HG02642 (cell line): ENCODE results near the gene R3HDML.
"Not testable (repeated sequence)": the region's sequence is repeated elsewhere in the genome, so short reads cannot be mapped to it uniquely, and the experiment has no call there.

Experiments
- ATAC-seq: cut with Tn5 transposase; IDR thresholded peaks from one replicate; pipeline ENCODE4 v1.9.1; 2021; ENCODE audit warnings: mild to moderate bottlenecking; ENCODE audit not compliant: unreplicated experiment, poor library complexity

The R3HDML gene

DNA sequence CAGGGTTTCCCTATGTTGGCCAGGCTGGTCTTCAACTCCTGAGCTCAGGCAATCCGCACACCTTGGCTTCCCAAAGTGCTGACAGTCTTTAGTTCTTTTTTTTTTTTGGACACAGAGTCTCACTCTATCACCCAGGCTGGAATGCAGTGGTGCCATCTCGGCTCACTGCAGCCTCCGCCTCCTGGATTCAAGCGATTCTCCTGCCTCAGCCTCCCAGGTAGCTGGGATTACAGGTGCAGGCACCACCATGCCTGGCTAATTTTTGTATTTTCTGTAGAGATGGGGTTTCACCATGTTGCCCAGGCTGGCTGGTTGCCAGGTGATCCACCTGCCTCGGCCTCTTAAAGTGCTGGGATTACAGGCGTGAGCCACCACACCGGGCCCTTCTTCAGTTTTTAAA is 9.1 kb upstream of the R3HDML start:
- ATAC-seq, result not testable (repeated sequence)

DNA sequence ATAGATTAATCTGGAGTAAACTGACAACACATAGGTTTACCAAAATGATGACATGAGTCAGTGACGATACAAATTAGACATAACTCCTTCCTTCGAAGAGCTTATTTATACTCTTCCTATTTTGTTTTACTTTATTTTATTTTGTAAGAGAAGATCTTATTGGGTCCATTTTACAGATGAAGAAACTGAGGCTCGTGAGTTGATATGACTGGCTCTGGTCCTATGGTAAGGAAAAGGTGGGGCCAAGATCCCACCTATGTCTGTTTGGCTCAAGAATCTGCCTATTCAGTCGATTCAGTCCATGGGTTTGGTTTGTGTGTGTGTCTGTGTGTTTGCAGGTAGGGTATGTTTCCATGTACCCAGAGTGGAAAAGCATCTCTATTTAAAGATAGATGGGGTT is 8.4 kb upstream of the R3HDML start:
- no peak for ATAC-seq

DNA sequence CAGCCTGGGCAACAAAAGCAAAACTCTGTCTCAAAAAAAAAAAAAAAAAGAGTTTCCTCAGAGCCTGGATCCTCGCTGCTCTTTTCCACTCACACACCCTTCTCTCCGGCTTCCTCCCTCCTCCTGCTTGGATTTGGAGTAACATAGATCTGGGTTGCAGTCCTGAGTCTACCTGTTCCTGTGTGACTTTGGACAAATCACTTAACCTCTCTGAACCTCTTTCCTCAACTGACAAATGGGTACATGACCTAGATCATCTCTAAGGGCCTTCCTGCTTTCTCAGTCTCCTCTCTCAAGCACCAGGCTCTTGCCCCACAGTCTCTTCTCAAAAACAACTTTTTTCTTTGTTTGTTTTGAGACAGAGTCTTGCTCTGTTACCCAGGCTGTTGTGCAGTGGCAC is 5.6 kb upstream of the R3HDML start:
- no peak for ATAC-seq

DNA sequence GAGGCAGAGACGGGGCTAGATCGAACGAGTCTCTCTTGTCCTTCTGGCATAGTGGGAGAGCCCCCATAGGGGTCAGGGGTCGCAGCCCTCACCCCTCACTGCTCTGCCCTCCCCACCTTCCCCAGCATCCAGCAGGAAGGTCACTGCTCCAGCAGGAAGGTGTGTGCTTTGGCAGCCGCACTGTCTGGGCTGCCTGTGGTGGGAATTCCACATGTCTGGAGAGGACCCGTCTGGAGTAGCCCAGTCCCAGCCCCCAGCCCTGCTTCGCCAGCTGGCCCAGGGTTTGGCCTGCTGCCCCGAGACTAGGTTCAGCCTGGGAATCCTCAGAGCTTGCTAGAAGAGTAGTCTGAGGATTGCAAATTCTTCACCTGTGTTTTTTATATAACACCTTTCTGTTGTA is 2.5 kb upstream of the R3HDML start:
- no peak for ATAC-seq

DNA sequence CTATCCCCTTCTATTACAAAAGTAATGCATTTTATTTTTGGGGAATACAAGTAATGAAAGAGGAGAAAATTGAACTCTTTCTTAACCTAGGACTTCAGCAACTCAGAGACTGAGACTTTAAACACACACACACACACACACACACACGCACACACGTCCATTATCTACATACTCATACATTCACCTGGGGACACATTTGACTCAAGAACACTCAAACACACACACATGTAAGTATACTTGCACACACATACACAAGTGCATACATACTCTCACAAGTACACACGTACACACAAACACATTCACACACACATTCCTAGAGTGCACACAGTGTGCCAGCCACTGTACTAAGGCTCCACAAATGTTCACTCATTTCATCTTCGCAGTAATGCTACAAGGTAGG is 2.1 kb upstream of the R3HDML start:
- ATAC-seq, result no peak

DNA sequence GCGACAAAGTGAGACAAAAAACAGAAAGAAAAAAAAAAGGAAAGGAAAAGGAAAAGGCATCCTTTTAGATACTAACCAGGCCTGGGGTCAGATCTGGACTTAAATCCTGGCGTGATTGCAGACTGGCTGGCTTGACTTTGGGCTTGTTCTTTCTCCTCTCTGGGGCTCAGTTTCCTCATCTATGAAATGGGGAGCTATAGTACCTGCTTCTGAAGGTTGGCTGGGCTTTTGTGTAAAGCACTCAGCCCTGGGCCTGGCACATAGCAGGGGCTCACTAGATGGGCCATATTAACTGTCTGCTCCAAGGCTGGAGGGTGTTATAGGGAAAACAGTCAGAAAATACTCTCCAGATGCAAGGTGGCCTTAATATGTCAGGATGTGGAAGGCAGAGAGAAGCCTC is 1.2 kb upstream of the R3HDML start:
- ATAC-seq, result no peak

DNA sequence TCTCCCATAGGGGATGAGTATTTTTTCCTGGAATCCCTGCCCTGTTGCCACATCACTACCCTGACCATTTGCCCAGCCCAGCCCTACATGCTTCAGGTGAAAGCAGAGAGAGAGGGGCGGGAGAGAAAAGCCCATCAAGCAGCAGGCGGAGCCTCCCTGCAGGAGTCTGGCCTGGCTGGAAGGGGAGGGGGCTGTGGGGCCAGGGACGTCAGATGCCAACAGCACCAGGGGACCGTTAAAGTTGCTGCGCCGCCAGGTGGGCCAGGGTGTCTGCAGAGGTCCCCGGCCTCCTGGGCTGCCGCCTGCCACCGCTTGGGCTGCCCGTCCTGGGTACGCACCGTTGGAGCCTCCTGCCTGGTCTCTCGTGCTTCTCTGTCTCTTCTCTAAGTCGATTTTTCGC is 757 bp upstream of the R3HDML start:
- ATAC-seq, result no peak

DNA sequence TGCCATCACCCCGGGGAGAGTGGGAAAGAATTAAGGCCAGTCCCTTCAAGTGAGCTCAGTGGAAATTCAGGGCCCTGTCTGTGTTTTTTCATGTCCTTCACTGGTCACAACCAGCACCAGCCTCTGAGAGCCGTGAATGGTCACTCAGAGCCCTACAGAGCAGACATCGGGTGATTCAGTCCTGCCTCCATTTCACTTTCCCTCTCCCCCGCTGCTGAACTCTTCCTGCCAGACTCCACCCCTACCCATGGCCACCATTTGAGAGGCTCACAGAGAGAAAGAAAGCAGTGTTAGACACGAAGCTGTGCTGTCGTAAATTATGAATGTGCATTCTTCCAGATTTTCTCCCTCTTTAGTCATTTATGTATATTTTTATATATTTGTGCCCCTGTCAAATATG is 5.4 kb downstream of the R3HDML start:
- no peak for ATAC-seq

DNA sequence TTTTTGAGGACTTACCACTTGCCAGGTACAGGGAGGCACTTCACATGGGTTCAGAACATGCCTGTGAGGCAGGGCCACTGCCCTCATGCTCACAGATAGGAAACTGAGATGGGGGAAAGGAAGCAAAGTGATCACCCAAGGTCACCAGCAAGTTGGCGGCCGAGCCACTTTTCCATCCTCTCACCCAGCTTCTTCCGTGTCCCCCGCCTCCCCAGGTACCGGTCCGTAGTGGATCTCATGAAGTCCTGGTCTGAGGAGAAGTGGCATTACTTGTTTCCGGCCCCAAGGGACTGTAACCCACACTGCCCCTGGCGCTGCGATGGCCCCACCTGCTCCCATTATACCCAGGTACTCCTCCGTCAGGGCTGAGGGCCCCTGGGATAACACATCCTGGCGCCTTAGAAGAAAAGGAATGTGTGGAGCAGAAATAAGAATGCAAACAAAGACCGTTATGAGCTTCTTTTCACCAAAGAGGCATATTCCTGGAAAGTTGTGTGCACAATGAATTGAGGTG is 6.4 kb downstream of the R3HDML start:
- ATAC-seq, result no peak

DNA sequence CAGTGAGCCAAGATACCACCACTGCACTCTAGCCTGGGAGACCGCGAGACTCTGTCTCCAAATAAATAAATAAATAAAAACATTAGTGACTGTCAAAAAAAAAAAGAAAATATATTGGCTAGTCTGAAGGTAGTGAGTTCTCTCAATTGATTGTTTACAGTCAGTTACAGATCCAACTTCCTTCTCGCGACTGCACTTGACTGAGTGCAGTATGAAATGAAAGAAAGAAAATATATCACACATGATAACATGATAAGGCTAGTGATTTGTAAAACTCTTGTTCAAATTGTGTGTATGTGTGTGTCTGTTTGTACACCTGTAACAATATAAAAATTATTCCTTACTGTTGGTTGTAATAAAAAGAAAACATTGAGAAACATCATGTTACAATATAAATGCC is 7.9 kb downstream of the R3HDML start:
- no peak for ATAC-seq

DNA sequence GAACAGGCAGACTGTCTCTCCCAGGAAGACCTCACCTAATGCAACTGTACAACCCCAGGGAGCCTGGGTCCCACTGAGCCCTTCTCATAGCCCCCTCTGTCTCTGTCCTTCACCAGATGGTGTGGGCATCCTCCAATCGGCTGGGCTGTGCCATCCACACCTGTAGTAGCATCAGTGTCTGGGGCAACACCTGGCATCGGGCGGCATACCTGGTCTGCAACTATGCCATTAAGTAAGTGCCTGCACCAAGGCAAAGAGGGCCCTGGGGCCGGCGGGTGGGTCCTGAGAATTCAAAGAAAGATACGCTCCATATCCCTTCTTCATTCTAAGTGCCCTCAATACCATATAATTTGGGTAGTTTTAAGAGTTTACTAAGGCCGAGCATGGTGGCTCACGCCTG is 8.3 kb downstream of the R3HDML start:
- ATAC-seq, result no peak

DNA sequence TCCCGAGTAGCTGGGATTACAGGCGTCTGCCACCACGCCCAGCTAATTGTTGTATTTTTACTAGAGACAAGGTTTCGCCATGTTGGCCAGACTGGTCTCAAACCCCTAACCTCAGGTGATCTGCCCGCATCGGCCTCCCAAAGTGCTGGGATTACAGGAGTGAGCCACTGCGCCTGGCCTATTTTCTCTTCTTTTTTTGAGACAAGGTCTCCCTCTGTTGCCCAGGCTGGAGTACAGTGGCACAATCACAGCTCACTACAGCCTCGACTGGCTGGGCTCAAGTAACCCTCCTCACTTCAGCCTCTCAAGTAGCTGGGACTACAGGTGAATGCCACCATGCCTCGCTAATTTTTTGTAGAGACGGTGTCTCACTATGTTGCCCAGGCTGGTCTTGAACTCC is 9.1 kb downstream of the R3HDML start:
- not testable (repeated sequence) for ATAC-seq

DNA sequence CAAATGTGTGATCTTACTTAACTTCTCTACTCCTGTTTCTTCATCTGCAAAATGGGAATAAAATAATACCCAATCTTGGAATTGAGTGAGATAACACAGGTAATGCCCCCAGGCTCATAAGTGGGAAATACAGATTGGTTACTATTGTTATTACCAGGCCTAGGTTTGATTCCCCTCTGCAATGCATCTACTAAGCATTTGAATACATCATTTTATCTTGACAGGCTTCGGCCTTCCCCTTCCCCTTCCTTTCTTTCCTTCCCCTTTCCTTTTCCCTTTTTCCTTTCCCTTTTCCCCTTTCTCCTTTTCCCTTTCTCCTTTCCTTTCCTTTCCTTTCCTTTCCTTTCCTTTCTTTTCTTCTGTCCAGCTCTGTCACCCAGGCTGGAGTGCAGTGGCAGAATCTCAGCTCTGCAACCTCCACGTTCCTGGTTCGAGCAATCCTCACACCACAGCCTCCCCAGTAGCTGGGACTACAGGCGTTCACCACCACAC is 11.4 kb downstream of the R3HDML start:
- ATAC-seq, result no peak

DNA sequence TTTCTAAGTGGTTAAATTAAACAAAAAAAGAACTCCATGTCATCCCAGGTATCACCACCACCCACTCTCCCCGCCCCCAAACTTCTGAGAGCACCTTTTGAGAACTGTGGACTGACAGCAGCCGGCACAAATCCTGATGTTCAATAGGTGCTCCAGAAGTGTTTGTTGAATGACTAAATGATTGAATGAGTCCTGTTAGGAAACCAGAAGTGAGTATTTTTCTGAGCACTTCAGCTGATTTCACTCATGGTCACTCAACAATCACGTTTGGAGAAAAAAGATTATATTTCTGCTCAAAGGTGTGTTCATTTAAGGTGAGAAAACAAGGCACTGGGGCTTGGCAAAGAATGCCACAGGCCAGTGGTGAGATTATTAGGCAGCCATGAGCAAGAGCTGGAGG is 12.5 kb downstream of the R3HDML start:
- no peak for ATAC-seq

DNA sequence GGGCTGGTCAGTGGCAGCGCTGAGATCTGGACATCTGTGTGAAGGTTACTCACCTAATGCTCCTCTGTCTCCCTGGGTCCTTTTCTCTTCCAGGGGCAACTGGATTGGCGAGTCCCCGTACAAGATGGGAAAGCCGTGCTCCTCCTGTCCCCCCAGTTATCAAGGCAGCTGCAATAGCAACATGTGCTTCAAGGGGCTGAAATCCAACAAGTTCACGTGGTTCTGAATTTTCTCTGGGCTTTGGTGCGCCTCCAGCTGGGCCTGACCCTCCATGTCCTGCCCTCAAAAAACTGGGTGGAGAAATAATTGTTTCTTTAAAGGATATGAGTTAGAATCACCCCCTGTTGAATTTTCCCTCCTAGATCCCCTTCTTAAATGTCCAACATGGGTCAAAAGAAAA is 13.7 kb downstream of the R3HDML start:
- no peak for ATAC-seq

DNA sequence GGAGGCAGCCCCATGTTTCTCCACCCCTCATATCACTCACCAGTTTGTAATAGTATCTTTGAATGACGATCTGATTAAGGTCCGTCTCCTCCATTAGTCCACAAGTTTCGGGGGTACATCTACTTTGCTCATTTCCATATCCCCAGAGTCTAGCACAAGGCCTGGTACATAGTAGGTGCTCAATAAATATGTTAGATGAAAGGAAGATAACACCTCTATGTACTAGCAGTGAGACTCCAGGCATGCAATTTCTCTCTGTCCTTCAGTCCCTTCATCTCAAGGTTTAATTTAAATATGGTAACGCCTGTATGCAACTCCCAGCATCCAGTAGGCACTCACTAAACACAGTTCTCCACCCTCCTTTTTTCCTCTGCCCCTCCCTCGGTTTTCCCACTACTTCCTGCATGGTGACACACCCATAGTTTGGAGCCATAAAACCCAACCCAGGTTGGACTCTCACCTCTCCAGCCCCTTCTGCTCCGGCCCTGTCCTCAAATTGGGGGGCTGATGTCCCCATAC is 18.2 kb downstream of the R3HDML start:
- no peak for ATAC-seq

DNA sequence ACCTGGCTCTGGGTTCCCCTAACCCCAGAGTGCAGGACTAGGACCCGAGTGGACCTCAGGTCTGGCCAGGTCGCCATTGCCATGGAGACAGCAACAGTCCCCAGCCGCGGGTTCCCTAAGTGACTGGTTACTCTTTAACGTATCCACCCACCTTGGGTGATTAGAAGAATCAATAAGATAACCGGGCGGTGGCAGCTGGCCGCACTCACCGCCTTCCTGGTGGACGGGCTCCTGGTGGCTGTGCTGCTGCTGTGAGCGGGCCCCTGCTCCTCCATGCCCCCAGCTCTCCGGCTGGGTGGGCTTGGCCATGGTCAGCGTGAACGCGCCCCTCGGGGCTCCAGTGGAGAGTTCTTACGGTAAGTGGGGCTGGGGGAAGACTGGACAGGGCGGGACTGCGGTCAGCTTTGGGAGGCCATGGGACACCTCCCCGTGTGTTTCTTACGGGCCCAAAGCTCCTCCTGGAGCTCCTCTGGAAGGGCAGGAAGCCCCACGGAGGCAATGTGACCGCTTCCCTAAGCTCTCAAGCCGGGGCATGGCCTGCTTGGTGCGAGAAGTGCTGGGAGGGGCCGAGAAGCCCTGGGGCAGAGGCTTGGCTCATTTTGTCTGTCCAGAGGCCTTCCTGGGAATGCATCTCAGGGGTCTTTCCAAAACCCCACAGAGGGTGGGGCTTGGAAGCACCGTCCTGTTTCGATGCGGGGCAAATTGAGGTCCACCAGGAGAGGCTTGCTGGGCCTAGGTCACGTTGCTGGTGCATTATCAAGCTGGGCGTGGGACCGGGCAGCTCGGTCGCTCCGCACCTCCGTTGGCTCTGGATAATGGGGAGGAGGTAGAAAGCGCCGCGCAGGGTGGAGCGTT is 18.9 kb downstream of the R3HDML start, which contains the start of gene HNF4A:
HNF4A (plus strand) TSS at position 202 of the 855 bp plus-strand sequence; CDS start at position 308, 106 bp downstream.
- no peak for ATAC-seq

DNA sequence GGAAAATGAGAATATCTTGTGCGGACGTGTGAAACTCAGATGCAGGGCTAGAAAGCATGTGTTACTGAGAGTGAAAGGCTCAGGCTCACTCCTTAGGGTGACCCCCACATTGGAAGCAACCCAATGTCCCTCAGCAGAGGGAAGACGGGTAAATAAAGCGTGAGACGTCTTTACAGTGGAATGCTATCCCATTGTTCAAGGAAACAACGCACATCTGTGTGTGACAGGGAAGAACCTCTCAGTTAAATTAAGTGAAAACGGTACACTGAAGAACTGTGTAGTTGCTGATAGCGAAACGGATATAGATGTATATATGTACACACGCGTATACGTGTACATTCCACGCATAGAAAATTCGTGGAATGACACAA is 19.5 kb downstream of the R3HDML start:
- no peak for ATAC-seq

DNA sequence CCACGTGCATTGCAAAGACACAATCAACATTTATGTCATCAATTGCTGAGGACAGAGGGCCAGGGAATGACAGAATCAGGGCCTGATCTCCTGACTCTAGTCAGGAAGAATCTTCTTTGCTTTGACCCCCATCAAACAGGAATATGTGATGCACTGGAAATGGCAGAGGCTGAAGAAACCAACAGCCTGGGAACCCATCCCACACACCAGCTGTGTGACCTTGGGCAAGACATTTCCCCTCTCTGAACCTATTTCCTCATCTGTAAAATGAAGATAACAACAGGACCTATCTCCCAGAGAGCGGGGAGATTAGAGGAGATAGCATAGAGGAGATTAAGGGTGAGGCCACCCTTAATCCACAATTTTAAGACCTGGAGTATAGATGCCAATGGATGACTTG is 20.2 kb downstream of the R3HDML start:
- no peak for ATAC-seq

DNA sequence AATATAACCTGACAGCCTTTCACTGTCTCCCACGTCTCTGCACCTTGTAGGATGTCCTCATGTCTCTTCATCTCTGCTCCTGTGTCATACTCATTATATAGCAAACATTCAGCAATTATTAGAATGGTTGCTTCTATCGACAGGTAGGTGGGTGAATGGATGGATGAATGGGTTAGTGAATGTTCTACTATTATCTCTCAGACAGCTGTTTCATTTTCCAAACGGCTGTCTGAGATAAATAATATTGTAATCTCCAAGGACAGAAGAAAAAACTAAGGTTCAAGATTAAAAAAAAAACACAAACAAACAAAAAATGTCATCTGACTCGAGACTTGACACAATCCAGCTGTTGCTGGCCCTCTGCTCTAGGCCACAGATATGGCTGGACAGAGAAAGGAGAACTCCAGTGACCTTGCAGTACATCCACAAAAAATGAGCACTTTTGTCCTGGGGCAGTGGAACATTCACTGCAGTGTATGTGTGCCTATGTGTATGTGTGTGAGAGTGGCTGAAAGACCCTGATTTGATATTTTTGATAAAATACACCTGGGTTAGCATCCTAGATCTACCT is 20.8 kb downstream of the R3HDML start:
- no peak for ATAC-seq

DNA sequence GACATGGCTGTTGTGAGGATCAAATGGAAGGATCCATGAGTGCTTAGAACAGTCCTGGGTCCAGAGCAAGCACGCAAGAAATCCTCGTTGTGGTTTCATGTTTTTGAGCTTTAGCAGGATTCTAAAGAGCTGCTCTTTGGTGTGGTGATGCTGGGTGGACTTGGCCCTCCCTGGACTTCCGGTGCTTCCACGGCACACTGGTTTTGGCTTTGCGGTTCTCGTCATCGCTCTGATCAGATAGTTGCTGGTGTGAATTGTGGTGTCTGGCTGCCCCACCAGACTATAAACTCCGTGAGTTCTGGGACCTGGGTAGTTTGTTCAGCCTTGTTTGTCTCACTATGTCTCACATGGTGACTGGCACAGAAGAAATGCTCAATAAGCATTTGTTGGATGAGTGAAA is 21.9 kb downstream of the R3HDML start:
- ATAC-seq, result no peak
